ENCODE data around the gene CHCHD3.
"Not testable (repeated sequence)": the region's sequence is repeated elsewhere in the genome, so short reads cannot be mapped to it uniquely, and the experiment has no call there.

The CHCHD3 gene

DNA sequence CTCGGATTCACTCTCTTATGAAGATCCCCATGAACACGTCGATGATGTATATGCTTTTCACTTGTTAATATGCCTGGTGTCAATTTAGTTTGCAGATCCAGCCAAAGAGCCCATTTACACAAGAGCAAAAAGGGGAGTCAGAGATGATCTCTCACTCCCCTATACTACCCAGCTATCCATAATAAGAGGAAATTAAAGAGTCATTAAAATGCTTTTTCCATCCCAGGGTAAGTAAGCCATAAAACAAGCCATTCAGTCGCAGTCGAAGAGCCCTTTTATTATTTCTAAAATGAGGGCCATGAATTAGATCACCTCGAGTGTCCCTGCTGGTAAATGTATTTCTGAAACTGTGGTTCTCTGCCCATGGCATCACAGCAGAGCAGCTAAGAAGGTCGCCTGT is 41.2 kb downstream of the CHCHD3 start:
- H3K36me3 ChIP-seq (ENCODE audit: control insufficient read depth, insufficient read depth, low read length), result no peaks in the 10 kb centered on the region
- no peaks in the 10 kb centered on the region for H3K9me3 ChIP-seq (ENCODE audit: control insufficient read depth, insufficient read depth, low read depth, low read length)
- no peak overlapping the region for H3K27ac ChIP-seq (ENCODE audit: low read depth, low read length)
- H3K9ac ChIP-seq (ENCODE audit: low read length), result no peak overlapping the region
- no peaks in the 10 kb centered on the region for H3K27me3 ChIP-seq (ENCODE audit: control insufficient read depth, insufficient read depth, low read length)
- H3K4me1 ChIP-seq (ENCODE audit: control insufficient read depth, insufficient read depth, low read length), result peaks cover 33% of the 10 kb centered on the region
- H3K4me3 ChIP-seq (ENCODE audit: low read depth, low read length), result no peak overlapping the region

DNA sequence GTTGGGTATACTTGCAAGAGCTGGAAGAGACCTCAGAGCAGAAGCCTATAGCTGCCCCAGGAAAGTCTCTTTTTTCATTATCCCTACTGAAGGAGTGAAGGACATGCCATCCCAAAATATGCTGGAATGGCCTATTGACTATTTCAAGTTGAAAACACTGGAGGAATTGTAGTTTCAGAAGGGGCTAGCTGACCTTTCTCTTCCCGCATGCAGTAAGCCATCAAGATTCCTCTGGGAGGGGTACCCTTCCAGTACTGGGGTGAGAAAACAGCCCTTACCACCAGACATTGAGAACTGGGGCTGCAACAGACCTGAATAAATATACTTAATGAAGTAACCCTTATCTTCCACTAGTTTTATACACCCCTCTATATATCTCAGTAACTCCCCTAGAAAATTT is 41.7 kb downstream of the CHCHD3 start:
- no peak overlapping the region for H3K9ac ChIP-seq (ENCODE audit: low read length)
- H3K9me3 ChIP-seq (ENCODE audit: control insufficient read depth, insufficient read depth, low read depth, low read length), result no peaks in the 10 kb centered on the region
- no peaks in the 10 kb centered on the region for H3K27me3 ChIP-seq (ENCODE audit: control insufficient read depth, insufficient read depth, low read length)
- no peak overlapping the region for H3K4me3 ChIP-seq (ENCODE audit: low read depth, low read length)
- H3K36me3 ChIP-seq (ENCODE audit: control insufficient read depth, insufficient read depth, low read length), result no peaks in the 10 kb centered on the region
- H3K4me1 ChIP-seq (ENCODE audit: control insufficient read depth, insufficient read depth, low read length), result peaks cover 28% of the 10 kb centered on the region
- no peak overlapping the region for H3K27ac ChIP-seq (ENCODE audit: low read depth, low read length)

DNA sequence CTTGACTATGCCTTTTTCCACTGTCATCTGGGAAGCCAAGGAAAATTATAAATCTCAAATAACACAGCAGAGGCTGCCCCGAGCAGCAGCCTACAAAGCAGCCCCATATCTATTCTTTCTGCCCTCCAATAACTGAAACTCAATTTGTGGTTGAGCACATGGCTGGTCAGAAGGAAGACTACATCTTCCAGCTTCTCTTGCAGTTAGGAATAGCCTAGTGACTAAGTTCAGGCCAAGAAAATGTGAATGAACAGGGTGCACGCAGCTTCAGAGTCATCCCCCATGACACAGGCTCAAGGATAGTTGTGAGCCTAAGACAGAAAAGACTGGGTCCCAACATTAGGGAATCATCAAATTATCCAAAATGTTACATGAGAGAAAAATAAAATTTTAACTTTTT is 42.3 kb downstream of the CHCHD3 start:
- Histone ChIP-seq H3K27ac (ENCODE audit: low read depth, low read length) (no peak overlapping the region), H3K36me3 (ENCODE audit: control insufficient read depth, insufficient read depth, low read length) (no peaks in the 10 kb centered on the region), H3K27me3 (ENCODE audit: control insufficient read depth, insufficient read depth, low read length) (no peaks in the 10 kb centered on the region), H3K4me1 (ENCODE audit: control insufficient read depth, insufficient read depth, low read length) (peaks cover 25% of the 10 kb centered on the region), H3K4me3 (ENCODE audit: low read depth, low read length) (no peak overlapping the region), H3K9ac (ENCODE audit: low read length) (no peak overlapping the region), H3K9me3 (ENCODE audit: control insufficient read depth, insufficient read depth, low read depth, low read length) (no peaks in the 10 kb centered on the region)

DNA sequence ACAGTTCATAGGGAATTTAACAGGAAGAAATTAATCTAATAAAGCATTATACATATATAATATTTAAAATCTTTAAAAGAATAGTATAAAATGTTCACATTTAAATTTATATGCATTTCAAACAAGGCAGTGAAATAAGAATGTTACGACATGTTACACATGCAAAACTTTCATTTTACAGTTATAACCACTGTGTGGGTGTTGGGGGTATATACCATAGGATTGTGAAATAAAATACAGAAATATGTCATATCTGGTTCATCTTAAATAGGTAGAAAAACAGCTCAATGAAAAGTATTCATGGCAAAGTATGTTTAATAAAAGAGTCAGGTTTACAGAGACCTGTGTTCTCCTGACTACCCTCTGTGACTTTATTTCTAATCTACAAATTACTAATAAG is 45.6 kb downstream of the CHCHD3 start:
- peaks cover 13% of the 10 kb centered on the region for H3K4me1 ChIP-seq (ENCODE audit: control insufficient read depth, insufficient read depth, low read length)
- no peak overlapping the region for H3K9ac ChIP-seq (ENCODE audit: low read length)
- no peak overlapping the region for H3K27ac ChIP-seq (ENCODE audit: low read depth, low read length)
- no peak overlapping the region for H3K4me3 ChIP-seq (ENCODE audit: low read depth, low read length)
- no peaks in the 10 kb centered on the region for H3K9me3 ChIP-seq (ENCODE audit: control insufficient read depth, insufficient read depth, low read depth, low read length)
- H3K36me3 ChIP-seq (ENCODE audit: control insufficient read depth, insufficient read depth, low read length), result no peaks in the 10 kb centered on the region
- no peaks in the 10 kb centered on the region for H3K27me3 ChIP-seq (ENCODE audit: control insufficient read depth, insufficient read depth, low read length)

DNA sequence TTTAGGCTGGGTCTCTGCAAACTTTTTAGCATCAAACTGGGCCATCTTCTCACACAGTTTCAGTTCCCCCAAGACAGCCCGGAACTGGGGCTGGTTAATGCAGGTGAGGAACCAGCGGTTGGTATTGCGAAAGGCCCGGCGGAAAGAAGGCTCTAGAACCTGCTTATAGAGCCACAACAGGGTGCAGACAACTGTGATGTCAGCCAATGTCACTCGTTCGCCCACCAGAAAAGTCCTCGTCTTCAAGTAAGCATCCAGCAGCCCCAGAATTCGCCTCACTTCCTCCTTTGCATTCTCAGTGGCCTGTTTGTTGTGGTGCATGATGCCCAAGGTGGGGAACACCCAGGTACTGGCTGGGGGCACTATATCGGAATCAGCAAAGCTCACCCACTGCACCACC is 46.6 kb downstream of the CHCHD3 start:
- not testable (repeated sequence) for H3K27ac ChIP-seq (ENCODE audit: low read depth, low read length); H3K4me1 ChIP-seq (ENCODE audit: control insufficient read depth, insufficient read depth, low read length); H3K36me3 ChIP-seq (ENCODE audit: control insufficient read depth, insufficient read depth, low read length); H3K27me3 ChIP-seq (ENCODE audit: control insufficient read depth, insufficient read depth, low read length); H3K9ac ChIP-seq (ENCODE audit: low read length); H3K4me3 ChIP-seq (ENCODE audit: low read depth, low read length); H3K9me3 ChIP-seq (ENCODE audit: control insufficient read depth, insufficient read depth, low read depth, low read length)

DNA sequence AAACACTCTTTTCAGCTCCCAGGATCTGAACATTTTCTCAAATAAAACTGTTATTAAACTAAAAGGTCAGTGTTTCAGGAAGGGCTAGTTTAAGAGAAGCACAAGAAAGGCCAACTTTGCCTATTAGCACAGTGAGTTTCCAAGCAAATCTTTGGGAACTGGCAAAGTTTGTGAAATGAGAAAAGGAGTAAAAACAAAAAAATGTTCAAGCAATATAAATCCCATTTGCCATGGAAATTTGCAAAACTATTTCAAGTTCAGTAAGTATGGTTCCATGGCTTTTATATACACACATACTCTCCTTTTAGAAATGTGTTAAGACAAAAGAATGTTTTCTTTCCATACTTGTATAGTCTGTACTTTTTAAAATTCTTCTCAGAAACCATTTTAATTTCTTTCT is 51.5 kb downstream of the CHCHD3 start:
- Histone ChIP-seq H3K9ac (ENCODE audit: low read length) (no peak overlapping the region), H3K4me1 (ENCODE audit: control insufficient read depth, insufficient read depth, low read length) (no peaks in the 10 kb centered on the region), H3K27me3 (ENCODE audit: control insufficient read depth, insufficient read depth, low read length) (no peaks in the 10 kb centered on the region), H3K9me3 (ENCODE audit: control insufficient read depth, insufficient read depth, low read depth, low read length) (peaks cover 4% of the 10 kb centered on the region; the same call in 1 of the 2 replicates), H3K4me3 (ENCODE audit: low read depth, low read length) (no peak overlapping the region), H3K27ac (ENCODE audit: low read depth, low read length) (no peak overlapping the region), H3K36me3 (ENCODE audit: control insufficient read depth, insufficient read depth, low read length) (no peaks in the 10 kb centered on the region)

DNA sequence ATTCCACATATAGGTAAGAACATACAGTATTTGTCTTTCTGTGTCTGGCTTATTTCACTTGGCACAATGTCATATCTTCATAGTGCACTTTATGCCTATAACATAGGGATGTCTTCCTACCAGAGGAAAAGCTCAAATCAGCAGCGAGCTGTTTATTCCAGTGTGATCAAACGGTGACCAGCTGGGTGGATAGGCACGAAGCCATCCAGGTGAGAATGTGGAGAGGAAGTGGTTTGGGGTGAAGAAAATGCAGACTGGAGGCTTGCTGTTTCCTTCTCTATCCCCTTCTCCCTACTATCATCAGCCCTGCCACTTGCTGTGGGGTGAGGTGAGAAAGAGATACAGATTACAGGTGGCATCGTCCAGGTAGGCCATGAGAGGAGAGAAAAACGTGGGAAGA is 52.4 kb downstream of the CHCHD3 start:
- Histone ChIP-seq H3K9me3 (ENCODE audit: control insufficient read depth, insufficient read depth, low read depth, low read length) (peaks cover 4% of the 10 kb centered on the region; the same call in 1 of the 2 replicates), H3K36me3 (ENCODE audit: control insufficient read depth, insufficient read depth, low read length) (no peaks in the 10 kb centered on the region), H3K9ac (ENCODE audit: low read length) (no peak overlapping the region), H3K27ac (ENCODE audit: low read depth, low read length) (no peak overlapping the region), H3K4me1 (ENCODE audit: control insufficient read depth, insufficient read depth, low read length) (no peaks in the 10 kb centered on the region), H3K4me3 (ENCODE audit: low read depth, low read length) (no peak overlapping the region), H3K27me3 (ENCODE audit: control insufficient read depth, insufficient read depth, low read length) (no peaks in the 10 kb centered on the region)

DNA sequence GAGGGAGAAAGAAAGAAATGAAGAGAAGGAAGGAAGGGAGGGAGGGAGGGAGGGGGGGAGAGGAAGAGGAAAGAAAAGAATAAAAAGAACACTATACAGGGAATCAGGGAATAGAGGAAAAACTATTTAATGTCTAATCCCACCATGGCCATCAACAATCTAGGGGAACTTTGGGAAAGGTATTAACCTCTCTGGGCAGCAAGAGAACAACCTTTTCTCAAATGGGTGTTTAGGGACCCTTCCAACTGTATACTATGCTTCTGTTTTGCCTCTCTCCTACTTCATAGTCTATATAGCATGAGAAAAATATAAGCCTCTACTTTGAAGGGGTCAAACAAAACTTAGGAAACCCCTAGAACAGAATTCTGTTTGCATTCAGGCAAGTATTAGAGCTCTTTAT is 54.5 kb downstream of the CHCHD3 start:
- Histone ChIP-seq H3K27ac (ENCODE audit: low read depth, low read length) (no peak overlapping the region), H3K9ac (ENCODE audit: low read length) (no peak overlapping the region), H3K36me3 (ENCODE audit: control insufficient read depth, insufficient read depth, low read length) (peaks cover 2% of the 10 kb centered on the region; the same call in 1 of the 2 replicates), H3K4me1 (ENCODE audit: control insufficient read depth, insufficient read depth, low read length) (no peaks in the 10 kb centered on the region), H3K9me3 (ENCODE audit: control insufficient read depth, insufficient read depth, low read depth, low read length) (peaks cover 4% of the 10 kb centered on the region; the same call in 1 of the 2 replicates), H3K27me3 (ENCODE audit: control insufficient read depth, insufficient read depth, low read length) (no peaks in the 10 kb centered on the region), H3K4me3 (ENCODE audit: low read depth, low read length) (no peak overlapping the region)

DNA sequence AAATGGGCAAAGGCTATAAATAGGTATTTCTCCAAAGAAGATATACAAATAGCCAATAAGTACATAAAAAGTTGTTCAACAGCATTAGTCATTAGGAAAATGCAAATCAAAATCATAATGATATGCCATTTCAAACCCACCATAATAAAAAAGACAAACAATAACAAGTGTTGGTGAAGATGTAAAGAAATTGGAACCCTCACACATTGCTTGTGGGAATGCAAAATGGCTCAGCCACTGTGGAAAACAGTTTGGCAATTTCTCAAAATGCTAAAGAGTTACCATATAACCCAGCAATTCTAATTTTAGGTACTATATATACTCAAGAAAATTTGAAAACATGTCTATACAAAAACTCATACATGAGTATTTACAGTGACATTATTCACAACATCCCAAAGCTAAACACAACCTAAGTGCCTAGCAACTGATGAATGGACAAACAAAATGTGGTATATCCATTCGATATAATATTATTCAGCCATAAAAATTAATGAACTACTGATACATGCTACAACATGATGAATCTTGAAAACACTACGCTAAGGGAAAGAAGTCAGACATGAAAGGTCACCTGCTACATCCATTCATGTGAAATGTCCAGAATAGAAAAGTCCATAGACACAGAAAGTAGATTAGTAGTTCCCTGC is 55.6 kb downstream of the CHCHD3 start:
- Histone ChIP-seq H3K36me3 (ENCODE audit: control insufficient read depth, insufficient read depth, low read length) (peaks cover 2% of the 10 kb centered on the region; the same call in 1 of the 2 replicates), H3K9me3 (ENCODE audit: control insufficient read depth, insufficient read depth, low read depth, low read length) (peaks cover 4% of the 10 kb centered on the region; the same call in 1 of the 2 replicates), H3K4me3 (ENCODE audit: low read depth, low read length) (no peak overlapping the region), H3K27me3 (ENCODE audit: control insufficient read depth, insufficient read depth, low read length) (no peaks in the 10 kb centered on the region), H3K9ac (ENCODE audit: low read length) (no peak overlapping the region), H3K4me1 (ENCODE audit: control insufficient read depth, insufficient read depth, low read length) (peaks cover 2% of the 10 kb centered on the region; the same call in 1 of the 2 replicates), H3K27ac (ENCODE audit: low read depth, low read length) (no peak overlapping the region)

DNA sequence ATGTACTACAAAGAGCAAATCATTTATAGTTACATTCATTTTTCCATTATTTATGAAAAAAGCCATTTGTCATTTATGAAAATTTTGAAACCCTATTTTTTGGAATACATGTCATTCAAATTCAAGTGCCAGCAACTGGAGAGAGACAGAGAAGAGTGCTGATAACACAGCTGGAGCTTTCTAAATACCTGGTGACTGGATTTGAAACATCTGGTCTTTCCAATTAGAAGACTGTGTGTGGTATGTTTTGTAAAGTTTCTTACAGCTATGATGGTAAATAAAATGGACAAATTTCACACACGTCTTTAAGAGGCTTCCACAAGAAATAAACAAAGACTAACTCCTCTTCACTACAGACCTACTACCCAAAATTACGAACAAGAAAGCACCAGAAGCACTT is 56.8 kb downstream of the CHCHD3 start:
- peaks cover 3% of the 10 kb centered on the region; the same call in 1 of the 2 replicates for H3K4me1 ChIP-seq (ENCODE audit: control insufficient read depth, insufficient read depth, low read length)
- peaks cover 4% of the 10 kb centered on the region; the same call in 1 of the 2 replicates for H3K9me3 ChIP-seq (ENCODE audit: control insufficient read depth, insufficient read depth, low read depth, low read length)
- H3K36me3 ChIP-seq (ENCODE audit: control insufficient read depth, insufficient read depth, low read length), result peaks cover 2% of the 10 kb centered on the region; the same call in 1 of the 2 replicates
- no peaks in the 10 kb centered on the region for H3K27me3 ChIP-seq (ENCODE audit: control insufficient read depth, insufficient read depth, low read length)
- H3K27ac ChIP-seq (ENCODE audit: low read depth, low read length), result no peak overlapping the region
- H3K9ac ChIP-seq (ENCODE audit: low read length), result no peak overlapping the region
- H3K4me3 ChIP-seq (ENCODE audit: low read depth, low read length), result no peak overlapping the region

DNA sequence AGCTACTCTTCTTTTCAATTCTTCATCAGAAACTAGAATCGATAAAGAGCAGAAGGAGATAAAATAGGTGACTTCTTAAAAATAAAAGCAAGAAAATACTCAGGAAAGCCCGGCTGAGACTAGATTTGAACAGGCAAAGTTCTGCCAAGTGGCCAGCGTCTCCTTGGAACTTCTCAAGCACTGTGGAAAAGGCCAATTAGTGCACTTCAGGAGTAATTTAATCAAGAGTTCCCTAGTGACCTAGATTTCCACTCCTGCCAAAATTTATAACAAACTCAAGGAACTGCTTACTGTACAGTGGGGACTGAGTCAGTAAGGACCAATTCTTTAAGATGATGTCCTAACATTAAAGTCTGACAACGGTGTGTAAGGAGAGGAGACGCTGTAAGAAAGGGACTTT is 57.3 kb downstream of the CHCHD3 start:
- H3K4me3 ChIP-seq (ENCODE audit: low read depth, low read length), result no peak overlapping the region
- H3K9ac ChIP-seq (ENCODE audit: low read length), result no peak overlapping the region
- H3K4me1 ChIP-seq (ENCODE audit: control insufficient read depth, insufficient read depth, low read length), result peaks cover 3% of the 10 kb centered on the region; the same call in 1 of the 2 replicates
- H3K27me3 ChIP-seq (ENCODE audit: control insufficient read depth, insufficient read depth, low read length), result no peaks in the 10 kb centered on the region
- peaks cover 4% of the 10 kb centered on the region; the same call in 1 of the 2 replicates for H3K9me3 ChIP-seq (ENCODE audit: control insufficient read depth, insufficient read depth, low read depth, low read length)
- no peak overlapping the region for H3K27ac ChIP-seq (ENCODE audit: low read depth, low read length)
- peaks cover 2% of the 10 kb centered on the region; the same call in 1 of the 2 replicates for H3K36me3 ChIP-seq (ENCODE audit: control insufficient read depth, insufficient read depth, low read length)
